Astrocyte (in vitro differentiated cells and primary cell): Measurements from ENCODE around the gene TAS1R1.

Experiments
- CTCF ChIP-seq: IDR thresholded peaks from 2 replicates; pipeline ENCODE4 v1.5.1; 2011; ENCODE audit warnings: low read depth, mild to moderate bottlenecking, inconsistent platforms, low read length, moderate library complexity; ENCODE audit not compliant: insufficient read depth
- EZH2 ChIP-seq: IDR thresholded peaks from 2 replicates; pipeline ENCODE4 v1.6.1; 2012; ENCODE audit warnings: mild to moderate bottlenecking, low read length, inconsistent platforms; ENCODE audit not compliant: insufficient read depth

- TF ChIP-seq CTCF (no peak), EZH2 (no peak)
These were observed 68.3 kb downstream of the TAS1R1 start for GRCh38 chr1:6623269-6623965.
